Measurements from ENCODE around the gene DIABLO. TPM values are rescaled to one million over a fixed set of nuclear protein-coding genes. Genes with fewer than 3 reads are reported as not detected.
"Not testable (repeated sequence)": the region's sequence is repeated elsewhere in the genome, so short reads cannot be mapped to it uniquely, and the experiment has no call there.

DIABLO gene
- polyA plus RNA-seq (ENCODE audit: low read depth in 6 of 6): 10 to 100 TPM; 38.0 to 61.1 (median 54.3) TPM

- peak within 1 kb of the TSS; percentile 96 to 98 (median 98) for H3K27ac Mint-ChIP-seq
- peaks cover 0 to 5% of the 10 kb centered on the region in 2 donors for H3K36me3 Mint-ChIP-seq
- H3K27me3 Mint-ChIP-seq: no peaks in the 10 kb centered on the region
- peaks cover 17 to 30% (median 29%) of the 10 kb centered on the region in 3 donors for H3K4me1 Mint-ChIP-seq
- H3K4me3 Mint-ChIP-seq: peak within 1 kb of the TSS; percentile 88 to 96 (median 94)
- ATAC-seq (ENCODE audit: low read depth in 2 of 2) (peak; percentile 86 to 87), DNase-seq (peak; percentile 100)
- no peaks in the 10 kb centered on the region for H3K9me3 Mint-ChIP-seq
Measured at GRCh38 chr12:122225683-122226365, at the start of gene DIABLO. Gene DIABLO, minus strand, starts transcription at chr12:122226052. Its CDS starts 38 bp downstream, at chr12:122226014.

GRCh38 chr12:122275459-122275858 lies 49.6 kb upstream of the DIABLO start:
- no peak overlapping the region for H3K4me3 Mint-ChIP-seq
- DNase-seq (no peak), ATAC-seq (ENCODE audit: low read depth in 2 of 2) (no peak)
- H3K27me3 Mint-ChIP-seq: no peaks in the 10 kb centered on the region
- no peaks in the 10 kb centered on the region for H3K9me3 Mint-ChIP-seq
- no peak overlapping the region for H3K27ac Mint-ChIP-seq
- H3K36me3 Mint-ChIP-seq: peaks cover 7 to 24% of the 10 kb centered on the region in 2 donors
- no peaks in the 10 kb centered on the region for H3K4me1 Mint-ChIP-seq

DNA sequence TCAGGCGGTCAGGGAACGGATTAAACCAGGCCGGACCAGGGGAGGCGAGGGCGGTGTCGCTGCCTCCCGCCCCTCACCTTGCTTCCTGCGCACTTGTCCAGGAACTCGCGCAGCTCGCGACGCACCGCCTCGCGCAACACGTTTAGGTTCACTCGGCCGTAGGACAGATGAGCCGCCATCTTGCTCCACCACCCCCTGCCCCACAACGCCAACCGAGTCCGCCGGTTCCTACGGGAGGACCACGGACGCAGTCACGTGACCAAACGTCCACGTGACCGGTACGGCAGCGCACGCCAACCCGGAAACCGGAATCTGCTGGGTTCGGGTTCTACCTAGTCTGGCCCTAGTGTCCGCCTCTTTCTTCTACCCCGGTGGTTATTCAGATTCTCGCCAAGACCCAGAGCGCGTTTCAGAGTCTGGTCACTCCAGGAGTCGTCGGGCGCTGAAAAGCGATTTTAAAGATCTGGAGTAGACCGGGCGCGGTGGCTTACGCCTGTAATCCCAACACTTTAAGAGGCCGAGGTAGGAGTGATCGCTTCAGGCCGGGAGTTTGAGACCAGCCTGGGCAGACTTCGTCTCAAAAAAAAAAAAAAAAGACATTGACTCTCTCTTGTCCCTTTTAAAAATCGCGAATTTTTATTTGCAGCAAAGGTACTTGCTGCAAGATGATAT lies 40.5 kb upstream of the DIABLO start, which contains the start of gene VPS33A:
Gene VPS33A (minus strand): TSS at position 265 of the 672 bp plus-strand sequence. CDS start 86 bp downstream, at position 179.
- Mint-ChIP-seq H3K4me3 (peak within 1 kb of the TSS; percentile 90 to 99 (median 95)), H3K9me3 (peaks cover 0 to 3% (median 0%) of the 10 kb centered on the region in 7 donors), H3K27me3 (no peaks in the 10 kb centered on the region), H3K4me1 (peaks cover 9 to 31% (median 19%) of the 10 kb centered on the region in 3 donors), H3K27ac (peak within 1 kb of the TSS; percentile 97 to 100 (median 98)), H3K36me3 (peaks cover 0 to 5% of the 10 kb centered on the region in 2 donors)
- peak; percentile 83 to 84 for ATAC-seq (ENCODE audit: low read depth in 2 of 2)
- peak; percentile 90 for DNase-seq

- peaks cover 0 to 3% (median 0%) of the 10 kb centered on the region in 7 donors for H3K9me3 Mint-ChIP-seq
- H3K27ac Mint-ChIP-seq: peak overlapping the region; percentile 97 to 100 (median 98)
- H3K27me3 Mint-ChIP-seq: no peaks in the 10 kb centered on the region
- no peak for DNase-seq
- H3K4me1 Mint-ChIP-seq: peaks cover 9 to 31% (median 19%) of the 10 kb centered on the region in 3 donors
- peak; percentile 44 to 49 for ATAC-seq (ENCODE audit: low read depth in 2 of 2)
- H3K4me3 Mint-ChIP-seq: peak overlapping the region; percentile 90 to 99 (median 95)
- H3K36me3 Mint-ChIP-seq: peaks cover 0 to 5% of the 10 kb centered on the region in 2 donors
Measured at GRCh38 chr12:122265886-122266229, 40.0 kb upstream of the DIABLO start.

- peak overlapping the region; percentile 97 to 100 (median 98) for H3K27ac Mint-ChIP-seq
- DNase-seq (no peak), ATAC-seq (ENCODE audit: low read depth in 2 of 2) (peak; percentile 22 to 30)
- peaks cover 0 to 5% of the 10 kb centered on the region in 2 donors for H3K36me3 Mint-ChIP-seq
- H3K9me3 Mint-ChIP-seq: peaks cover 0 to 3% (median 0%) of the 10 kb centered on the region in 7 donors
- H3K4me3 Mint-ChIP-seq: peak overlapping the region; percentile 90 to 99 (median 95)
- peaks cover 9 to 31% (median 19%) of the 10 kb centered on the region in 3 donors for H3K4me1 Mint-ChIP-seq
- H3K27me3 Mint-ChIP-seq: no peaks in the 10 kb centered on the region
Measured at GRCh38 chr12:122265476-122265875, 39.6 kb upstream of the DIABLO start.

- DNase-seq; H3K9me3 Mint-ChIP-seq; H3K27me3 Mint-ChIP-seq; H3K27ac Mint-ChIP-seq; ATAC-seq (ENCODE audit: low read depth in 2 of 2): not testable (repeated sequence)
- peak overlapping the region in 1 of 8 donors; percentile 33 for H3K4me3 Mint-ChIP-seq
- peaks cover 0 to 21% (median 8%) of the 10 kb centered on the region in 3 donors for H3K4me1 Mint-ChIP-seq
- peaks cover 8 to 11% of the 10 kb centered on the region in 2 donors for H3K36me3 Mint-ChIP-seq
Measured at GRCh38 chr12:122260735-122261134, 34.9 kb upstream of the DIABLO start.

- H3K36me3 Mint-ChIP-seq: peaks cover 8 to 11% of the 10 kb centered on the region in 2 donors
- not testable (repeated sequence) for DNase-seq; H3K4me3 Mint-ChIP-seq; H3K27me3 Mint-ChIP-seq; ATAC-seq (ENCODE audit: low read depth in 2 of 2); H3K9me3 Mint-ChIP-seq; H3K4me1 Mint-ChIP-seq
- peak overlapping the region in 2 of 6 donors; percentile 62 to 76 for H3K27ac Mint-ChIP-seq
Measured at GRCh38 chr12:122258939-122259338, 33.1 kb upstream of the DIABLO start.

GRCh38 chr12:122258462-122258861 lies 32.6 kb upstream of the DIABLO start:
- DNase-seq; H3K9me3 Mint-ChIP-seq; H3K4me3 Mint-ChIP-seq; ATAC-seq (ENCODE audit: low read depth in 2 of 2); H3K4me1 Mint-ChIP-seq; H3K27me3 Mint-ChIP-seq; H3K36me3 Mint-ChIP-seq: not testable (repeated sequence)
- H3K27ac Mint-ChIP-seq: peak overlapping the region in 1 of 6 donors; percentile 21

- no peak overlapping the region for H3K27ac Mint-ChIP-seq
- DNase-seq (no peak), ATAC-seq (ENCODE audit: low read depth in 2 of 2) (no peak)
- H3K9me3 Mint-ChIP-seq: no peaks in the 10 kb centered on the region
- no peaks in the 10 kb centered on the region for H3K27me3 Mint-ChIP-seq
- H3K4me3 Mint-ChIP-seq: peak overlapping the region in 1 of 8 donors; percentile 15
- peaks cover 0 to 10% (median 7%) of the 10 kb centered on the region in 3 donors for H3K4me1 Mint-ChIP-seq
- H3K36me3 Mint-ChIP-seq: peaks cover 7 to 13% of the 10 kb centered on the region in 2 donors
Measured at GRCh38 chr12:122250536-122250935, 24.7 kb upstream of the DIABLO start.

GRCh38 chr12:122250047-122250446 lies 24.2 kb upstream of the DIABLO start:
- no peaks in the 10 kb centered on the region for H3K9me3 Mint-ChIP-seq
- H3K27ac Mint-ChIP-seq: no peak overlapping the region
- no peaks in the 10 kb centered on the region for H3K27me3 Mint-ChIP-seq
- peaks cover 7 to 14% of the 10 kb centered on the region in 2 donors for H3K36me3 Mint-ChIP-seq
- no peak for DNase-seq
- no peak overlapping the region for H3K4me3 Mint-ChIP-seq
- no peak for ATAC-seq (ENCODE audit: low read depth in 2 of 2)
- peaks cover 0 to 10% (median 7%) of the 10 kb centered on the region in 3 donors for H3K4me1 Mint-ChIP-seq

DNA sequence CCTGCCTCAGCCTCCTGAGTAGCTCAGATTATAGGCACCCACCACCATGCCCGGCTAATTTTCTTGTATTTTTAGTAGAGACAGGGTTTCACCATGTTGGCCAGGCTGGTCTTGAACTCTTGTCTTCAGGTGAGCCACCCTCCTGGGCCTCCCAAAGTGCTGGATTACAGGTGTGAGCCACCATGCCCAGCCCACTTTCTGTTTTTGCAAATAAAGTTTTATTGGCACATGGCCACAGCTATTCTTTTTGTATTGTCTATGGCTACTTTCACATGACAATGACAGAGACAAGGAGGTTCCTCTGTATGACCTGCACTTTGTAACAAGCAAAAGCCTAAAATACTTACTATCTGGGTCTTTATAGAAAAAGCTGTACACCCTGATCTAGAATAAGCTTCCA lies 19.7 kb upstream of the DIABLO start:
- H3K27me3 Mint-ChIP-seq: no peaks in the 10 kb centered on the region
- no peak for ATAC-seq (ENCODE audit: low read depth in 2 of 2)
- no peak for DNase-seq
- no peaks in the 10 kb centered on the region for H3K9me3 Mint-ChIP-seq
- no peak overlapping the region for H3K27ac Mint-ChIP-seq
- no peak overlapping the region for H3K4me3 Mint-ChIP-seq
- H3K36me3 Mint-ChIP-seq: peaks cover 0 to 15% of the 10 kb centered on the region in 2 donors
- H3K4me1 Mint-ChIP-seq: peaks cover 0 to 4% (median 2%) of the 10 kb centered on the region in 3 donors

DNA sequence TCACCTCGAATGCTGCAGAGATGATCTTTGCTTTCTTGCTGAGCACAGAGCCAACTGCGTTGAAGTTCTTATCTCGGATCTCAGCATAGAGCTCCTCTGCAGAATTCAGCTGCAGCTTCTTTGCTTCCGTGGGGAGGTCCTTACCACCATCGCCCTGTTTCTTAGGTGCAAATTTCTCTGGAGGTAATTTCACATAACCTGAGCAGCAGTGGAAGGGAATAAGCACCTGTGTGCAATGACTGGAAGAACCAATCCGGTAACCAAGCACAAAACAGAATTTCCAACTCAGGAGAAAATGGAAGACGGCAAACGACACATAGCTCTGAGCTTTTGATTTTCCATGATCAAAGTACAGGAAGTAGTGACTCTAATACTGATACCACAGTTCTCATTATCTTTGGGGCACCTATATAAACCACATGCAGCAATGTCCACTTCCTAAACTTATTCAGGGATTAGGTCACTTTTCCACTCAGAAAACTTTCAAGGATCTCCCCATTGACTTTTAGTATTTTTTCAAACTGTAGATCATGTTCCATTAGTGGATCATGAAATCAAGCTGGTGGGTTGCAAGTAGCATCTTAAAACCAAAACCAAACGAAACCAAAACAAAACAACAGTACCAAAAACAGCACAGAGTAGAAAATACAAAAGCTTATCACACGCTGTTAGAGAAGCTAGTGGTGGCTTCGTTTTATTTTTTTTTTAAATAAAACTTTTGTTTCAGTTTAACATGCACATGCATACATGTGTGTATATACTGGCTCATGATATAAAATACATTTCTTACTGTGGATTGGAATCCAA lies 18.9 kb upstream of the DIABLO start:
- no peaks in the 10 kb centered on the region for H3K9me3 Mint-ChIP-seq
- H3K4me3 Mint-ChIP-seq: no peak overlapping the region
- ATAC-seq (ENCODE audit: low read depth in 2 of 2): no peak
- no peak for DNase-seq
- H3K27ac Mint-ChIP-seq: no peak overlapping the region
- peaks cover 0 to 13% of the 10 kb centered on the region in 2 donors for H3K36me3 Mint-ChIP-seq
- peaks cover 0 to 4% (median 2%) of the 10 kb centered on the region in 3 donors for H3K4me1 Mint-ChIP-seq
- H3K27me3 Mint-ChIP-seq: no peaks in the 10 kb centered on the region

- DNase-seq: no peak
- H3K27me3 Mint-ChIP-seq: no peaks in the 10 kb centered on the region
Measured at GRCh38 chr12:122243965-122244364, 18.1 kb upstream of the DIABLO start.

More at GRCh38 chr12:122243965-122244364, 18.1 kb upstream of the DIABLO start:
- no peak for ATAC-seq (ENCODE audit: low read depth in 2 of 2)
- Mint-ChIP-seq H3K4me1 (peaks cover 0 to 4% (median 2%) of the 10 kb centered on the region in 3 donors), H3K27ac (no peak overlapping the region), H3K9me3 (no peaks in the 10 kb centered on the region), H3K4me3 (no peak overlapping the region), H3K36me3 (peaks cover 0 to 12% of the 10 kb centered on the region in 2 donors)

Data from naive B cell (primary cell).